Fibroblast of the conjunctiva (primary cell): ENCODE data around the gene ERVH48-1.
"Not testable (repeated sequence)": the region's sequence is repeated elsewhere in the genome, so short reads cannot be mapped to it uniquely, and the experiment has no call there.

Experiments
- DNase-seq: peaks from one replicate; pipeline ENCODE4 v3.0.0-alpha.2; 2010; ENCODE audit warnings: low read depth

ERVH48-1 gene

DNA sequence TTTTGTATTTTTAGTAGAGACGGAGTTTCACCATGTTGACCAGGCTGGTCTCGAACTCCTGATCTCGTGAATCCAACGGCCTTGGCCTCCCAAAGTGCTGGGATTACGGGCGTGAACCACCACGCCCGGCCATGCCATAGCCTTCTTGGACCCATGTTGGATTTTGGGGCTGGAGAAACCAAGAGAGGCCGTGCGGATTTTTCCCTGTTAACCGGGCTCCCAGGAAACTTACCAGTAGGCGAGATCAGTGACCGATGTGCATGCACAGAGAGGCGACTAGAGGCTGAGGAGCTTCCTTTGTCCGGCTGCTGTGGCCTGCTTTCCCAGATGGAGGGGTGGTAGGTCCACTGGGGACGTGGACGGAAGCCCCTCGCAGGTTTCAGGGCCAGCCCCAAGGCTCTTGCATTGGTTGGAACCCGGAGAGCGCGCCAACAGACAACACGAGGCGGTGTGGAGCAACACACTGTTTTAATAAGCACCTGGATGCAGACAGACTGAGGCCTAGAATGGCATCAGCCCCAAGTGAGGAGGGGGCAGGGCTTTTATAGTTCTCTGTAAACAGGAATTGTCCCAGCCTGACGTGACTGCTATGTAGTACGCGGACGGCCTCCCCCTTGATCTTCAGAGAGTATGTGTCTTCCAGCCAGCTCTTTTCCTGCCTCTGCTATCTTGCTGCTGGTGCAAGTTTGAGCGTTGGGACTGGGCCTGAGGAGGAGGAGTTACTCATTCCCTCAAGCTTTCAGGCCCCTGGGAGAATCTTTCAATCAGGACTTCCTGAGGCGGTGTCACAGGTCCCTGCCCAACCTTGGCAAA is at the start of gene ERVH48-1:
TSS of gene ERVH48-1 (minus strand) at position 517 of the 813 bp plus-strand sequence. CDS start 6,624 bp downstream, outside the sequence.
- no peak for DNase-seq

DNA sequence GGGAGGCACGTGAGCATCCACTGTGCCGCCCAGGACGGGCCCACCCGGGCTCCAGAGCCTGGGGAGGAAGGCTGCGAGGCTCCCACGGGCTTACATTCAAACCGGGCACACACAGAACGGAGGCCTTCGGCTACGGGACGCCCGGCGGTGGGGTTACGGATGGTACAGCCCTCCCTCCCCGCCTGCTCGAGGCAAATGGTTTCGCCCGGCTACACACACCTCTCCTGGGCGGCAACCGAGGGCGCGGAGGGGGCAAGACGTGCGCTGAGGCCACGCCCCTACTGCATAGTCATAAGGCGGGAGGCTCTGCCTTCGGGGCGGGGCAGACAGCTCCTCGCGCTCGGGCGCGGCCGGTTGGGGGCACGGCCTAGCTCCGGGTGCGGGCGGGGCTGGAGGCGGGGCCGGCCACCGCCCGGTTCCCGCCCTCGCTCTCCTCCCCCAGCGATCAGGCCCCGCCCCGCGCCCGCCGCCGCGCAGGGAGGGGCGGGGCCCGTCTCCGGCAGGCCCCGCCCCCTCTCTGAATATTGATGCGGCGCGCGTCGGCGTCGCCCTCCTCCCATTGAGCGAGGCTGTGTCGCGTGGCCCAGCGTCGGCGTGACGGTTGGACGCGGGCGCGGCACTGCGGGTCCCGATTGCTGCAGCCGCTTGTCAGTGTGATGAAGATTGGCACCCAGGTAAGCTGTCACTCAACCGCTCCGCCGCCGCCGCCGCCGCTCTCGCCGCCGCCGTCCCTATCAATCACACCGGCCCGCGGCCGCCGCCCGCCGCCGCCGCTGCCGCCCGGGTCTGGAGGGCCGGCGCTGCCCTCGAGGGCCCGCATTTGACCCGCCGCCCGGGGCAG is 48.8 kb upstream of the ERVH48-1 start, which contains the start of gene PKNOX1:
TSS of gene PKNOX1 (plus strand) at position 572 of the 841 bp plus-strand sequence. CDS start 29,820 bp downstream, outside the sequence.
- peak; percentile 99 for DNase-seq

DNA sequence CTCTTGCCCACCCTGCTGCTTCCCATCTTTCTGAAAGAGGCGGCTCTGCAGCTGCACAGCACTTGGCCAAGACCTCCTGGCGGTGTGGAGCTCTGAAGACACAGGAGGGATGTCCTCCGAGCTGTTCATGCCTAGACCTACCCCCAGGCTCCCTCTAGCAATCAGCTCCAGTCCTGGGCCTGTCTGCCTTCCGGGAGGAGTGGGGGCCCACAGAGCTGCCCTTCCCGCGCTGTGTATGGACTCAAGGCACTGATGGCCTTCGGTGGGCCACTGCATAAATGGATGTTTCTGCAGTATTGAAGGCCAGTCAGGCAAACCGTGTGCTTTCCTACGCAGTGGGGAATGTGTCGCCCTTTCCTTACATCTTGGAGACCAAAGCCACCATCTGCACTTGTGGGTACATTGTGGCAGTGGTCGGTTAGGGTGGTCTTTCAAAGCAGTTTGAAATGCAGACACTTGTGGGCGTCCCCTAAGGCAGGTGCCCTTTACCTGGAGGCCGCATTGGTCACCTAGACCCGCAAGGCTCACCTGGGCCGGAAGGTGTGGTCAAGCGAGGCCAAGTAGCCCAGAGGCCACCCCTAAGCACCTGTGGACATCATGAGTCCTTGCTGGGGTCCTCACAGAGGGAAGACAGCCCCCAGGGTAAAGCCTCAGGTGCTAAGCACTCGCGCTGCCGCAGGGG is 48.0 kb upstream of the ERVH48-1 start:
- DNase-seq = no peak

DNA sequence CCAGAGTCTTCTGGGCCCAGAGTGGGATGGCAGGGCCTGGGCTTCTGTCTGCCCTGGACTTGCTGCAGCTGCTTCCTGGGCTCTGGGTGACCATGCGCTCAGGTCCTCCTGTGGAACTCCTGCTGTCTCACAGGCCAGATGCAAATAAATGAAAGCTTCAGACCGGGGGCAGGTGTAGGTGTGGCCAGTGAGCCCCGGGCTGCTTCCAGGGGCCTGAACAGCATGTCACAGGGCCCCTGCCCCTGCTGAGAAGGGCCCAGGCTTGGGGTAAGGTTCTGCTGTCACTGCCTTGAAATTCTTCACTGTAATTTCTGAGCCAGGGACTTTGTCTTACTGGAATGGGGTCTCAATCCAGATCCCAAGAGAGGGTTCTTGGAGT is 46.5 kb upstream of the ERVH48-1 start:
- DNase-seq = no peak

DNA sequence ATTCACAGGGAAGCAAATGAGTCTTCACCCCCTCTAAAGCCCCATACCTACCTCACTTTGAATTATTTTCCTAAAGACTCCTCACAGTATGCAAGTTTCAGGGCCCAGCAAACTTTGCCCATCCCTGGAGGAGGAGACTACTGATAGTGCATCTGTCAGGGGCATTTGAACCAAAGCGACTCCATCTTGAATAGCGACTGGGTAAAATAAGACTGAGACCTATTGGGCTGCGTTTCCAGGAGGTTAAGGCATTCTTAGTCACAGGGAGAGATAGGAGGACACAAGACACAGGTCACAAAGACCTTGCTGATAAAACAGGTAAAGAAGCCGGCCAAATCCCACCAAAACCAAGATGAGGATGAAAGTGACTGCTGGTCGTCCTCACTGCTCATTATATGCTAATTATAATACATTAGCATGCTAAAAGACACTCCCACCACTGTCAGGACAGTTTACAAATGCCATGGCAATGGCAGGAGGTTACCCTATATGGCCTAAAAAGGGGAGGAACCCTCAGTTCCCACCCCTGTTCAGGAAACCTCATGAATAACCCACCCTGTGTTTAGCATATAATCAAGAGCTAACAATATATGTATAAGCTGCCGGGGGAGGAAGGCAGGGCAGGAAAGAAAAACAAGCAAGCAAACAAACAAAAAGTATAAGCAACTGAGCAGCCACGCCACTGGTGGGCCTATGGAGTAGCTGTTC is 45.7 kb upstream of the ERVH48-1 start:
- DNase-seq = no peak

DNA sequence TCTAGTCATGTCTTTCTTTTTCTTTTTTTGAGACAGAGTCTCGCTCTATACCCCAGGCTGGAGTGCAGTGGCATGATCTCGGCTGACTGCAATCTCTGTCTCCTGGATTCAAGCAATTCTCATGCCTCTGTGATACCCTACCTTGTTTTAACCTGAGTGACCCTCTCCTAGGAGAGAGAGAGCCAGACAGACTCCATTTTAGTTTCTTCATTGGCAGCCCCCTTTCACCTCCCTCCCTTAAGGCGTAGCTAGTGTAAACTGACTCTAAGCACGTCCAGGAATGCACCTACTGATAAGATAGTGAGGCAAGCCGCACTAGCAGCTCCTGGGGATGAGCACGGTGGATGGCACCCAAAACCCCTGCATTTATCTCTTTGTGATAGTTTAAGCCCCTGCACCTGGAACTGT is 43.8 kb upstream of the ERVH48-1 start:
- DNase-seq = no peak

DNA sequence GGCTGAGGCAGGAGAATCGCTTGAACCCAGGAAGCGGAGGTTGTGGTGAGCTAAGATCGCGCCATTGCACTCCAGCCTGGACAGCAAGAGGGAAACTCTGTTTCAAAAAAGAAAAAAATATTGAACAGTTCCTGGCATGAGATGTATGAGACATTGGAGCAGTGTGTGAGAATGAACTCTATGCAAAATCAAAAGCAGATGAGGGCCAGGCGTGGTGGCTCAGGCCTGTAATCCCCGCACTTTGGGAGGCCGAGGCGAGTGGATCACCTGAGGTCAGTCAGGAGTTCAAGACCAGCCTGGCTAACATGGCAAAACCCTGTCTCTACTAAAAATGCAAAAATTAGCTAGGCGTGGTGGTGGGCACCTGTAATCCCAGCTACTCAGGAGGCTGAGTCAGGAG is 42.2 kb upstream of the ERVH48-1 start:
- not testable (repeated sequence) for DNase-seq

DNA sequence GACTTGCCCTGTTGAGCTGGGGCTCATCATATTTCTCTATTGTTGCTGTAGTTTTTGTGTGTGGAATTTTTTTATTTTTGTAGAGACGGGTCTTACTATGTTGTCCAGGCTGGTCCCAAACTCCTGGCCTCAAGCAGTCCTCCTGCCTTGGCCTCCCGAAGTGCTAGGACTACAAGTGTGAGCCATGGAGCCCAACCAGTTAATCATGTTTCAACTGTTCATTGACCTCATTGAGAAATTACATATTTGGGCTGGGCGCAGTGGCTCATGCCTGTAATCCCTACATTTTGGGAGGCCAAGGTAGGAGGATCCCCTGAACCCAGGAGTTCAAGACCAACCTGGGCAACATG is 39.8 kb upstream of the ERVH48-1 start:
- no peak for DNase-seq

DNA sequence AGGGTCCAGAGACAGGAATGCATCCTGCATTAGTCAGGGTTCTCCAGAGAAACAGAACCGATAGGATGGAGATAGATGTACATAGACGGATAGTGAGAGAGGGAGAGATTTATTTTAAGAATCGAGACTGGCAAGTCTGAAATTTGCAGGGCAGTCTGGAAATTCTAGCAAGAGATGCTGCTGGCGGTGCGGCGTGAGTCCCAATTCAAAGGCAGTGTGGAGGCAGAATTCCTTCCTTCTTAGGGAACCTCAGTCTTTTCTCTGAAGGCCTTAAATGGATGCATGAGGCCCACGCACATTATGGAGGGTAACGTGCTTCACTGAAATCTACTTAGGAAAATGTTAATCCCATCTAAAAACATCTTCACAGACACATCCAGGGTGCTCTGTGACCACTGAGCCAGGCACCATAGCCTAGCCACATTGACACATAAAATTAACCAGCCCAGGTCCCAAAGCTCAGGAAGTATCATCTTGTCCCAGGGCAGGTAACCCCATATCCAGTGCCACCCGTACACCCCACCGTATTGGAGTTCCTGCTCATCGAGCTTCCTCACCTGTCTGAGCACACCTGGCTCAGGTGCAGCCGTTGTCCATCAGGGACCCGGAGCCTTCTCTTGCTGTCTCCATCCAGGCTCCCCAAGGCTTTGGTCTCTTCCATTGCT is 39.2 kb upstream of the ERVH48-1 start:
- DNase-seq = no peak

DNA sequence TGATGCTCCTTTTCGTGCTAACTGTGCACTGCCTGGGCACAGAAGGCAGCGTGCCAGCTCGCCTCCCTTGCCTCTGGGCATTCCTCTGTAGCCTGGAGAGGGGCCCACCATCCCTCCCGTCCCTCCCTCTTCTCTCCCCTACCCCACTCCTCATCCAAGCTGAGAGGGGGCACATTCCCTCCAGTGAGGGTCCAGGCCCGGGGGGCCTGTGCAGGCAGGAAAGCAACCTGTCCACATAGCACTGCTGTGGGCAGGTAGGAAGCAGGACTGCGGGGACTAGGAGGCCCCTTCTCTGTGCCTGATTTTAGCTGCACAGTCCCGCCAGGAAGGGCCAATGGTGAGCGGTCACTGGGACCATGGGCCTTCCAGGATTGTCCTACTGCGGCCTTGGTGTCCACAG is 38.7 kb upstream of the ERVH48-1 start:
- no peak for DNase-seq

DNA sequence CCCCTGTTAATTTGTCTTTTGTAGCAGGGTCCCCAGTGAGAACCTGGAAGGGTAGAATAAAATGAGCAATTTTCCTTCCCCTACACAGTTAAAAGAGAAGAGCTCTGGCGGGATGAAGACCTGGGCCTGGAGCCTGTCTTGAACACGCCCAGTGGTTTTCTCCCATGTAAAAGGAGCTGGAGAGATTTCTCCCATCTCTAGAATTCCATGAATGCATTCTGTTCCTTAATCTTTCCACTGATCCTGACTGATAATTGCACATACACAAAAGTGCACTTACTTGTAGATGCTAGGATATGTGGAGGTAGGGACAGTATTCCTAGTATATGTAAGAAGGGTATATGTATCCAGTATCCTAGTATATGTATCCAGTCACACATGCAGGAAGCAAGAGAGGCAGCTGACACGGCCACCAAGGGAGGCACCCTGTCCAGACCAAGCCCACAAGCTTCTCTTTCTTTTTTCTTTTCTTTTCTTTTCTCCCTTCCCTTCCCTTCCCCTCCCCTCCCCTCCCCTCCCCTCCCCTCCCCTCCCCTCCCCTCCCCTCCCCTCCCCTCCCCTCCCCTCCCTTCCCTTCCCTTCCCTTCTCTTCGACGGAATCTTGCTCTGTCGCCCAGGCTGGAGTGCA is 37.1 kb upstream of the ERVH48-1 start:
- DNase-seq = no peak

DNA sequence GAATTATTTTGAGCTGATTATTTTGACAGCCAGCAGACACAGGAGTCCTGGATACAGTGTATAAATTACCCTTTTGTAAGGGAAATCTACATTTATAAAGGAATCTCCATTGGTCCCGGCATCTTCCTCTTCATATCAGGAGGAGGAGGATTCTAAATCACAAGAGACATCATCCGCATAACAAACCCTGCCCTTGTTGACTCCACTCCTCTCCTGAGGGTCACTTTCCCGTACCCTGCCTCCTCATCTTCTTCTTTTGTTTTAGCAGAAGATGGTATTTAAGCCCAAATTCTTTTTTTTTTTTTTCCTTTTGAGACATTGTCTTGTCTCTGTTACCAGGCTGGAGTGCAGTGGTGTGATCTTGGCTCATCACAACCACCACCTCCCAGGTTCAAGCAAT is 34.3 kb upstream of the ERVH48-1 start:
- DNase-seq = no peak

DNA sequence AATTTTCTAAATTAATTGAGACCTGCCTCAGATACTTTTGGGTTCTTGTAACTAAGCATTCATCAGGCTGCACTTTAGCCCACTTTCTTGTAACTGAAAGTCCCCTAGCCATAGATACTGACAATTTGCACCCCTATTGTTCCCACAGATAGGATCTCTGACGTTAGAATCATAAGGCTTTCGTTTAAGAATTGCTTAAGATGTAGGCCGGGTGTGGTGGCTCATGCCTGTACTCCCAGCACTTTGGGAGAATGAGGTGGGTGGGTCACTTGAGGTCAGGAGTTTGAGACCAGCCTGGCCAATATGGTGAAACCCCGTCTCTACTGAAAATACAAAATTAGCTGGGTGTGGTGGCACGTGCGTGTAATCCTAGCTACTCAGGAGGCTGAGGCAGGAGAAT is 32.7 kb upstream of the ERVH48-1 start:
- DNase-seq = not testable (repeated sequence)

DNA sequence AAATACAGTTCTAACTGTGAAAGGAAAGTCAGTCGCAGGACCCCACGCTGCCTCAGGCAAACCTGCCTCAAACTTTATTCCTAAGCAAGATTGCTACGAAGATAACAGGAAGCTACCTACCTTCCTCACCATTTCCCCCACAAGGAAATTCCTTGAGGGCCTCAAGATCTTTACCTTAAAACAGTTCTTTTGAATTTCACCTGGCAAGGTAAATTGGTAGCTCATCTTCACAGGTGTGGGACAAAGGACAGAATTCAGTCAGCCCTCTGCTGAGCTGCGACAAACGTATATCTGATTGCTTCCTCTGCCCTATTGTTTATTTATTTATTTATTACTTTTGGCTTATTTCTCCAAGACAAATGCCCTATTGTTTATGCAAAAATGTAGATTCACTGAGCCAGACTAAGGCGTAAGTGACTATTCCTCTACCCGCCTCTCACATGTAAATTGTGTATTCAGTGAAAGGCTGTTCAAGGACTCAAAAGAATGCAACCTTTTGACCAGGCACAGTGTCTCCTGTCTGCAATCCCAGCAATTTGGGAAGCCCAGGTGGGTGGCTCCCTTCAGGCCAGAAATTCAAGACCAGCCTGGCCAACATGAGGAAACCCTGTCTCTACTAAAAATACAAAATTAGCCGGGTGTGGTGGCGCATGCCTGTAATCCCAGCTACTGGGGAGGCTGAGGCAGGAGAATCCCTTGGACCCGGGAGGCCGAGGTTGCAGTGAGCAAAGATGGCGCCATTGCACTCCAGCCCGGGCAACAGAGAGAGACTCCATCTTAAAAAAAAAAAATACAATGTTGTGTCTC is 31.6 kb upstream of the ERVH48-1 start:
- no peak for DNase-seq

DNA sequence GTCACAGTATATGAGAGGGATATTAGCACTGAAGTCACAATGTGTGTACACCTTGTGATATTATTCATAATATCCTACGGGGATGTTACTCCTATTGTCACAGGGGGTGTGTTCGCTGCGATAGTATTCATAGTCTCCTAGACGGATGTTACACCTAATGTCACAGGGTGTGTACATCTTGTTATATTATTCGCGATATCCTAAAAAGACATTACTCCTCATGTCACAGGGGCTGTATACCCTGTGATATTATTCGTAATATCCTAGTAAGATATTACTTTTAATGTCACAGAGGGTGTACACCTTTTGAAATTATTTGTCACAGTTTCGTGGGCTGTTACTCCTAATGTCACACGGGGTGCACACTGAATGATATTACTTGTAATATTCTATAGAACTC is 25.8 kb upstream of the ERVH48-1 start:
- not testable (repeated sequence) for DNase-seq

DNA sequence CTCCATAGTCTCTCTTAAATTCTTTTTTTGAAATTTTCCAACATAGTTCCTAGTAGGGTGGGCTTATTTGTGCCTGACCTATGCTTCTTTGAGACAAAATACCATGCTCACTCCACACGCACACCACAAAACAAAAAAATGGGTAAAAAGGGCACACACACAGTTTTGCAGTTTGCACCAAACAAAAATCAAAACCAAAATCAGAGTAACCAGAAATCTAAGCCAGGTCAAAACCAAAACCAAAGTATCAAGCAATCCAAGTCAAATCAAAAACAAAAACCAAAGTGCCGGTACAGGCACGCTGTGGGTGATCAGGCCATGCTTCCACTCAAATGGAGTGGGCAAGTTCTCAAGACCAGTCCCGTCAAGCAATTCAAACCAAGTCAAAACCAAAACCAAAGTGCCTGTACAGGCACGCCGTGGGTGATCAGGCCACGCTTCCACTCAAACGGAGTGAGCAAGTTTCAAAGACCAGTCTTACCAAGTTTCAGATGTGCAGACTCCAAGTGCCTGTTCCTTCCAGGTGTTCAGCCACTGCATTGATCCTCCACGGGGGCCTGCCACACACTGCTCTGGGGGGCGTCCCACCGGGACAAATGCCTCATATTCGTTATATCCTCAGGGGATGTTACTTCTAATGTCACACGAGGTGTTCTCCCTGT is 23.8 kb upstream of the ERVH48-1 start:
- DNase-seq = not testable (repeated sequence)

DNA sequence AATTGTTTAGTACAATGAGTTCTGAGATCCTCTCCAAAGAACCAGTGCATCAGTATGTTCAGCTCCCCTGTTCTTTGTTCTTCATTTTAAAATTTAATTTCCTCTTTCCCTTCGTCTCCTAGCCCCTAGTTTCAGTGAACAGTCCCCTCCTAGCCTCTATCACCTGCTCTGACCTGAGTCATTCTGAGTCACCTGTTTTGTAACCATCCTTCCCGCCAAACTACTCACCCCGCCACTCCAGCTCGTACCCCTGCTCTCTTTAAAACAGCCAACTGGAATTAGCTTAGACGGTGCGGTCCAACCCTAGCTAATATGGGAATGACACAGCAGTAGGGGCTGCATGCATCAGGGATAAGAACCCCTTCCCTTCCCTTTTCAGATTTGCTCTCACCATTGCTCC is 16.8 kb upstream of the ERVH48-1 start:
- no peak for DNase-seq

DNA sequence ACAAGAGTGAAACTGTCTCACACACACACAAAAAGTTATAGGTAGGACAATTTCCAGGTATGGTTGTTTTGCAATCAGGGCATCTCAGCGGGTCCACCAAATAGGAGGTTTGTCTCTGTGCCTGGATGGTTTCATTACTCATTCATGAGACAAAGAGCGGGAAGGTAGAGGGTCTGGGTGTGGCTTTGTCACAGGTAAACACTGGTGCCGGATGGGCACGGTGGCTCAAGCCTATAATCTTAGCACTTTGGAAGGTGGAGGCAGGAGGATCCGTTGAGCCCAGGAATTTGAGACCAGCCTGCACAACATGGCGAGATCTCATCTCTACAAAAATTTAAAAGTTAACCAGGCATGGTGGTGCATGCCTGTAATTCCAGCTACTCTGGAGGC is 16.3 kb upstream of the ERVH48-1 start:
- DNase-seq = no peak

DNA sequence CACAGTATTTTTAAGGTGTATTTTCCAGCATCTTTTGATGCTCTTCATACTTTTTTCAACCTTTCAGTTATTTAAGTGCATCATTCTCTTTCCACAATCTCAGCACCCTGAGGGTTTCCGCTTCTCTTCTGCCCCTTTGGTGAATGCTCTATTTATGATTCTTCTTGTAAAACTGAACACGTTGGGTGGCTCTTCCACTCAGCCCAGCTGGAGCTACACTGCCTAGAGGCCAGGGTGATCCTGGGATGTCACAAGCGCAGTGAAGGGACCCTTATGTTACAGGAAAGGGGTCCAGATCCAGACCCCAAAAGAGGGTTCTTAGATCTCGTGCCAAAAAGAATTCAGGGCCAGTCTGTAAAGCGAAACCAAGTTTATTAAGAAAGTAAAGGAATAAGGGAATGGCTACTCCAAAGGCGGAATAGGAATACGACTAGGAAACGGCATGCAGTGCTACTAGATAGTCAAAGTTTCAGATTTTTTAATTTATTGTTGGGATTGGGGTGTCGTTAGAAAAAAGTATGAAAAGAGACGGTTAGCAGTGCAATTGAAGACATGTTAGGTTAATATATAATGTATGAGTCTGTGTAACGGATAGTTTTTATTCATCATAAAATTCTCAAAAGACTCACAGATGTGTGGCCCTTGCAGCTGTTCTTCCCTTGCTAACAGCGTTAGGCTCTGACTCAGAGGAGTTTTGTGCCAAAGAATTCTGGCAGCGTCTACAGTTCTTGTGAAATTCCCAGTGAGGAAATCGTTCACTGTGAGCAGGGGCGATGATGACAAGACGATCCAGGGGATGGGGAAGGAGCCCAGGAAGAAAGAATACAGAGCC is 14.4 kb upstream of the ERVH48-1 start:
- DNase-seq = peak; percentile 97
